Globus pallidus (tissue), 1 donor: ENCODE measurements around the gene TUBGCP4.

Experiments used
- DNase-seq: peaks from one replicate; pipeline ENCODE4 v3.0.0-alpha.2; 2015; ENCODE audit warnings: low spot score

The TUBGCP4 gene

DNA sequence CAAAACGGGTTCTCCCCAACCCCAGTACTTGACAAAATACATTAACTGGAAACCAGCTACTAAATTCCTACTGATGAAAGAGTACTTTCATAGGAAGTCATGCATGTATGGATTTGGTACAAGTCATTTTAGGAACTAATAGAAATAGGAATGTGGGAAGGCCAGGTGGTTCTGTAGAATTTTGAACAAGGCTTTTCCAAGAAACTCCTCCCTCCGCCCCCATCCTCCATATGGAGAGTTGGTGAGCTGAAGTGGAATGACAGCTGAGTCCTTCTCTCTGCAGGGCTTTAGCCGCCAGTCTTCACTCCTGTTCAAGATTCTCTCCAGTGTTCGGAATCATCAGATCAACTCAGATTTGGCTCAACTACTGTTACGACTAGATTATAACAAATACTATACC lies 33.2 kb downstream of the TUBGCP4 start:
- DNase-seq, result no peak

- no peak for DNase-seq
Measured at GRCh38 chr15:43406189-43406588, 35.3 kb downstream of the TUBGCP4 start.

GRCh38 chr15:43406808-43407207 lies 35.9 kb downstream of the TUBGCP4 start:
- no peak for DNase-seq

DNA sequence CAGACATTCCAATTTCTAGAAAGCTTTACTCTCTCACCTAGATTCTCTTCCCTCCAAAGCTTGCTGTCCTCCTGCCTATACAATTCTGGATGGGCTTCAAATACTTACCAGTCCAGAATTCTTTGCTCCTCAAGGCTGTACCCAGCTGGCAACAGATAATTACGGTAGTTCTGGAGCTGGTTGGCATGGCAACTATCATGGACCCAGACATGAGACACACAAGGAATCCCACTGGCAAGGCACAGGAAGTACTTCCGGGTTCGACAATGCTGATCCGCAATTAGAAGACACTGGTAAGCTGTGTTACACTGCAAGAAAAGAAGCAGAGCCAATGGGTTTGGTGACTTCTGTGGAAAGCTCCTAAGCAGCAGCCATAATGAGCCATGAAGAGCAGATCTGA lies 37.9 kb downstream of the TUBGCP4 start:
- DNase-seq, result no peak

DNA sequence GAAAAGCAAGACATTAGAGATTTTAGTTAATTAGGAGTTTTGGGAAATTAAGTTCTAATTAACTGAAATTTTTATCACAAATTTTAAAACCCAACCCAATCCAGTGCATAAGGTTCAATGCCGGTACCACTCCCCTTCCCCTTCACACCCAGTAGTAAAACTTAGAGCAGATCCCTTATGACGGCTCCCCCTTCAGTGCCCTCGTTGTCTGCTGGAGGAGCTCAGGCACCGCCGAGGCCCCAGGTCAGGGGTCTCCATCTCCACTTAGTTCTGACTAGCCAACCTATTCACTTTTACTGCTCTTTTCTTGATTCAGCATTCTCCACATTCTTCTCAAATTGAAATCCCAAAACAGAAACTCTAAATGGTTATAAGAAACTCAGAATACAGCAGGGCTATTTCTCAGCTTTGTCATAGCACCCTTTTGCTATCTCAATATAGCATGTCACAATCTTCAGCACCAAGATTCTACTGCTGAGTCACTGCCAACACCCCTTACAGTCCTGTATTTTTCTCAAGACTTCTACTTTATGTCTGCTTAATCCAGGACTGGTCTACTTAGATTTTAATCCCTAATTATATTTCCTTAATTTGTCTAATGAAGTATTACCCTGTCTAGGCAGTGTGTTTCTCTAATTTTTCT lies 39.8 kb downstream of the TUBGCP4 start:
- no peak for DNase-seq

GRCh38 chr15:43412096-43412495 lies 41.2 kb downstream of the TUBGCP4 start:
- no peak for DNase-seq

GRCh38 chr15:43414196-43414595 lies 43.3 kb downstream of the TUBGCP4 start:
- no peak for DNase-seq

DNA sequence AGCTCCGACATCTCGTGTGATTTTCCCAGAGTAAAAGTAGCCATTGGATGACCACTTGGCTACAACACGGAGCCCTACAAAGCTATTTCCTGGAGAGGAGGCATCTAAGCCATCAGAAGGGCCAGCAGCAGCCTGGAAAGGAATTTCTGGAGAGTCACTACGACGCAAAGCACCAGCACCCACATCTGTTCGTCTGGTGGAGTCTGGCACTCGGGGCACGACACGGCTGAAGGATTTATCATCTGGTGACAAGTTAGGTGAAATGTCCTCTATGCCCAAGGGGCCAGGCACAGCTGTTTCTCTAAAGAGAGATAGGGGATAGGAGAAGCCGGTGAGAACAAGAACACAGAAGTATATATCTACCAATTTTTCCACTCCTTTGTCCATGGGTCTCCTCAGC lies 49.5 kb downstream of the TUBGCP4 start:
- no peak for DNase-seq

DNA sequence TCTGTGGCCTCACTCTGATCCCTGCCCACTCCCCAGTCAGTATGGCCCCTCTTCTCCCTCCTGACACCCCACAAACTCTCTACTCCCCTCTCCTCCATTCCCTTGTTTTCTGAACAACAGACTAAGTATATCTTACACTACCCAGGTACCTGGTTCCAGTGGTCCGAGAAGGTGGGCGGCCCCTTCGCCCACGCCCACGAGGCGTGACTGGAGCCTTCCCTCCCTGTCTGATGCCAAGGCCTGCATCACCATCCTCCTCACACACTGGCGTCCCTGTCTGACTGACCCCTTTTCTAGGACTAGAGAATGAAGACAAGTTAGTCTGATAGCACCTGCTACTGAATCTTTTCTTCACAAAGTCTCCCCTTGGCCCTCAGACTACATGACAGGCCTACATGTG lies 50.0 kb downstream of the TUBGCP4 start:
- no peak for DNase-seq

DNA sequence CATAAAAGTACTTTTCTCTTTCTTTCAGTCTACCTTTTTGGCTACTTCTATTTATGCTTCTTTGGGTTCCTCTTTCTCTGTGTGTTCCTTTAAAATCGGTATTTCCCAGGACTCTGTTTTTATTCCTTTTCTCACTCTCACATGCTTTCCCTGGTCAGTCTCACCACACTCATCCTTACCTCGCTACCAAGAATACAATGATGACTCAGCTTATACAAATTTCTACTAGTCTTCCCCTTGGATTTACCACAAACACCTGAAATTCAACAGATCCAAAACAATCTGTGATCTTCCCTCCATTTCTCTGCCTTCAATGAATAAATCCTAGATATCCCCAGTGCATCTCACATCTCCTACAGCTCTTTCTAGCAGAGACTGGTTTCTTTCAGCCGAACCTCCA lies 52.9 kb downstream of the TUBGCP4 start:
- DNase-seq, result no peak

- DNase-seq, result no peak
Measured at GRCh38 chr15:43429687-43430086, 58.8 kb downstream of the TUBGCP4 start.

DNA sequence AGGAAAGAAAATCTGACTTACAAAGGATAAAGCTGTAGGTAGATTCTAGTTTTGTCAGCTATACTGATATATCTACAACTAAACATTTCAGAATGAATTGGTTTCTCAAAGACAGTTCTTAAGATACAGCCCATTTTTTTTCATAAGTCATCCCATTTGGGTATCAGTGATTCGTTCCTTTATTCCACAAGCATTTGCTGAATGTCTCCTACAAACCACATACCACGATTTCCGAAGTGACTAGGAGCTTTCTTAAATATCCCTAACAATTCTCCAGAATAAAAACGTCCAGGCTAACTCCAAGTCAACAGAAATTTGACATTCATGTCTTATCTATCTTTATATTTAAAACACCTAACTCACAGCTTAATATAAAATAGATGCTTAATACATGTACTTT lies 62.3 kb downstream of the TUBGCP4 start:
- no peak for DNase-seq

DNA sequence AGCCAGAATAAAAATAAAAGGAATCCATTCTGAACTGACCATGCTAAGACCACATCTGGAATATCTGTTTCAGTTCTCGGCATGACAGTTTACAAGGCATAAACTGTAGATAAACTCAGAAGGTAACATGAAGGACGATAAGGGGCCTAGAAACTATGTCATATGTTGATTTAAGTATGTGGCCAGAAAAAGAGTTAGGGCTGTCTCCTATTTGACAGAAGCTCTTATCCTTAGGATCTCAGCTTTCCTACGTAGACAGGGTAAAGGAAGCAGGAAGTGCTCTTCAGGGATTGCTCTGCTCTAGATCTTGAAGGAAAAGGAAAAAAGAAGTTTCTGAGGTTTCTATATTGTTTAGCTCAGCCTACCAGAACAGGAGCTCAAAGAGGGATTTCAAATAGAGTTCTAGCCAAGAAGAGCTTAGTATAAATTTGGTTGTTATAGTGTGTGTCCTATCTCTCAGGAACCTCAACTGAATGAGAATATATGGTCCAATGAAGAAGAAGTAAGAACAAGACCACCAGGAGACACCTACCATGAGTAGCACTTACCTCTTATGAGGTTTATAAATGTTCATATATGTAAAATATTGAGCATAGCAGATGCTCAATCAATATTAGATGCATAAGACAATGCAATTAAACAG lies 62.9 kb downstream of the TUBGCP4 start:
- no peak for DNase-seq

DNA sequence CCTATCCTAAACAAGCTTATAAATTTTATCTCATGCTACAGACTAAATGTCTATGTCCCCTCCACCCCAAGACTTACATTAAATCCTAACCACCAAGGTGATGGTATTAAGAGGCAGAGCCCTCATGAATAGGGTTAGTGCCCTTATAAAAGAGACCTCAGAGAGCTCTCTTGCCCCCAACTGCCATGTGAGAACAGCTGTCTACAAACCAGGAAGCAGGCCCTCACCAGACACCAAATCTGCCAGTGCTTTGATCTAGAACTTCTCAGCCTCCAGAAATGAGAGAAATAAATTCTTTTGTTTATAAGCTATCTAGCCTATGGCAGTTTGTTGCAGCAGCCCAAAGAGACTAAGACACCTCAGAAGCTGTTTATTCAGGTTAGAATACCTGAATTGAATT lies 63.5 kb downstream of the TUBGCP4 start:
- DNase-seq, result no peak

GRCh38 chr15:43436395-43436794 lies 65.5 kb downstream of the TUBGCP4 start:
- no peak for DNase-seq

DNA sequence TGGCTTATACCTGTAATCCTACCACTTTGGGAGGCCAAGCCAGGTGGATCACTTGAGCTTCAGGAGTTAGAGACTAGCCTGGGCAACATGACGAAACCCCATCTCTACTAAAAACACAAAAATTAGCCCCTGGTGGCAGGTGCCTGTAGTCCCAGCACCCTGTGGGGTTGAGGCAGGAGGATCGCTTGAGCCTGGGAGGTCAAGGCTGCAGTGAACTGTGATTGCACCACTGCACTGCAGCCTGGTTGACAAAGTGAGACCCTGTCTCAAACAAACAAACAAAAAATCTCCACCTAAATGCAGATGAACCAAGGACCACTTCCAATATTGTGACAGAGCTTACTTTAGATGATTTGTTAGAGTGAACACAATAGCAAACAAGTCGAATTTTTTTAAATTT lies 68.4 kb downstream of the TUBGCP4 start:
- DNase-seq, result no peak

DNA sequence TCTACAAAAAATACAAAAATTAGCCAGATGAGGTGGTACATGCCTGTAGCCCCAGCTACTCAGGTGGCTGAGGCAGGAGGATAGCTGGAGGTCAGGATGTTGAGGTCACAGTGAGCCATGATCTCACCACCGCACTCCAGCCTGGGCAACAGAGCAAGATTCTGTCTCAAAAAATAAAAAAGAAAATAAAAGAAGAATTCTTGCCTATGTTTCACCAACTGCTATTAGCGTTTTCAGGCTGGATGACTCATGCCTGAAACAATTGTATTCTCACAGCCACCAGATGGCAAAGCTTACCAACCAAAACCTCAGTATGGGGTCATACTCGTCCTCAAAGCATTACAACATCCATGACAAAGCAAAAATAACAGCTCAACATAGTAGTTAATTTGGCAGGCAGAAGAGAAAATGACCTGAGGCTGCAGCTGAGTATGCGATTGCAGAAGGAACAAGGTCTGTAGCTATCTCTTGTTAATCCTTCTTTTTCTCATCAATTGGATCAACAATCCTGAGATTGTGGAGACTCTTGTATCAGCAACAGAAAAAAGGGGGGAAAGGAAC lies 69.9 kb downstream of the TUBGCP4 start:
- peak; percentile 89 for DNase-seq

GRCh38 chr15:43441316-43441715 lies 70.4 kb downstream of the TUBGCP4 start:
- DNase-seq, result no peak

GRCh38 chr15:43446344-43446743 lies 75.4 kb downstream of the TUBGCP4 start:
- no peak for DNase-seq

DNA sequence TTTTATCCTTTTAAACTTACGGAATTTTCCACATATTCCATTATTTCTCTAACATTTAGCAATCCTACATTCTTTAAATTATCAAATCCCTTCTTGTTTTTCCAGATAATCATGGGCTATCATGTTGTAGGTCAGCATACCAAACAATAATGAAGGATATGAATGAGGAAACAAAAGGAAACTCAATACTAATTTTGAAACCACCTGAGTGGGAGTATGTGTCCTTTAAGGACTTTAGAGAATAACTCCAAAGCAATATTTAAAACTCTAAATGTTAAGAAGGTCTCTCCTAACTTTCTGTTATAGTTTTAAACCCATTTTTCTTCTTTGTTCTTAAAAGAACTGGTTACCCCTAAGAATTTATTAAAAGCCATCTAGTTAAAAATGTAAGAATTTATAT lies 79.1 kb downstream of the TUBGCP4 start:
- no peak for DNase-seq
